HCEC 1CT (cell line): Measurements from ENCODE around the gene PAPPA2.

Source experiments
- DNase-seq: peaks from one replicate; pipeline ENCODE4 v3.0.0-alpha.2; 2017

Gene PAPPA2

DNA sequence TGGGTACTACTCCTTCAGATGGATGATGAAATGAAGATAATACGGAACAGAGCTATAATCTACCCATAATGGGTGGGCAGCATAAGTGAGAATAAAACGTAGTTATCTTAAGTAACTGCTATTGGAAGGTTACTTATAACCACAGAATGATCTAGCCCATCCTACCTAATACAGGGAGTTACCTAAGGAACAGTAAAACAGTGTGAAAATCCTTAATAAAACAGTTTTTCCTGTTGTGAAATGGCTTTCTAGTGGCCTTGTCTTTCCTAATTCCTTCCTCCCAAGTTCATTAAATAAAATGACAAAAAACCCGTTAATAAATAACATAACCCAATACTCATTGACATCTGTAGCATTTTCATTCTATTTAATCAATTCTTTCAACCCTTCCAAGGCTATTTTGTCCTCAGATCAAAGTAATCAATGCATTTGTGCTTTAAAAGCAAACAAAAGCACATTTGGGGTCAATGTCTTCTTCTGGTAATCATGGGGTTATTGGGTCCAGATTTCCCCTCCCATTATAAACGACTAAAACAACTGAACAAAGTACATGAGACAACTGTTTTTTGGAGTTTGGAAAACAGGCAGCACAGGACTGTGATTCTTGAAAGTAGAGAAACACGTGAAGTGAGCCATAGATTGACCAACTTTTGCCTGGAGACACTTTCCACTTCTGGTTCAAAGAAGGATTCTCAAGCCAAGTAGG is 42.0 kb downstream of the PAPPA2 start:
- DNase-seq, result no peak

DNA sequence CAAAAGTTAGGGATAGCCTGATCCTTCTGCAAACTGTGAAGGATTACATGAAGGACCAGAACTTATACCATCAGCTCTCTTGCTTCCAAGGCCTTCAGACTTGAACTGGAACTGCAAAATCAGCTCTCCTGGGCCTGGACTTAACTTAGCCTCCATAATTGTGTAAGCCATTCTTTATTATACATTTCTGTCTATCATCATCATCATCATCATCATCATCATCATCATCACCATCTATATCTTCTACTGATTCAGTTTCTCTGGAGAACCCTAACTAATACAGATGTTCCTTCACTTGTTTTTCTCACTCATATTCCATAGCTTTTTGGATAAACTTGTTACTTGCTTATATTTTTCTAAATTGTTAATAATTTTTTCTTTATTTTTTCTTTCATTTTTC is 50.0 kb downstream of the PAPPA2 start:
- DNase-seq, result no peak

DNA sequence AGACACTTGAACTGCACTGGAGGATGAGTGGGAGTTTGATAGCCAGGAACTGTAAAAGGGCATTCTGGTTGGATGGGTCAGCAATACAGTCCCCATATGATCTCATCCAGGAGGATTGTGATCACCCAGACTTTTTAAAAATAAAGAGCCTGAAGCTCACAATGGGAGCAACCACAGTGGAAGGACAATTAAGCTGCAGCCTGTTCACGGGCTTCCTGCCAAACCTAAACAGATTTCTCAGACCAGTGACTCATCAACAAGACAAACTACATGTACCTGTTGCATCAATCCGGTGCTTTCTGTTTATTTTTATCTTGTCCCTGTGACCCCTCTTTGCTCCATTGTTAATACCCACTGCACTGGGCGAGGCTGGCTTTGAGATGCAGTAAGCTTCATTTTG is 52.3 kb downstream of the PAPPA2 start:
- peak; percentile 52 for DNase-seq

DNA sequence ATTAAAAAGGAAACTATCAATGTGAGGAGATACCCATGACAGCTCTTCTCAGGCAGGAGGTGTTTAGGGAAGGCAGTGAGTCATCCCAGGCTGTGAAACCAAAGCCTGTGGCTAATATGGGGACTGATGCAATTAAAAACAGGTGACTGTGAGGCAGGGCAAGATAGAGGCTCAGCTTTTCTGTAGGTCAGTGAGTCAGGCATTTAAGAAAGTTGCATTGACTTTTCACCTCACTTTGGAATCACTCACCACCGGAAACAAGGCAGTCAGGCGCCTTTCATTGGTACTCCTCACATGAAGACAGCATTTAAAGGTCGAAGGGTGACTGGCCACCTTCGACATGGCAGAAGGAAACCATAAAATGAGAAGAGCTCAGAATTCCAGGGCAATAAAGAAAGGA is 54.5 kb downstream of the PAPPA2 start:
- peak; percentile 33 for DNase-seq

DNA sequence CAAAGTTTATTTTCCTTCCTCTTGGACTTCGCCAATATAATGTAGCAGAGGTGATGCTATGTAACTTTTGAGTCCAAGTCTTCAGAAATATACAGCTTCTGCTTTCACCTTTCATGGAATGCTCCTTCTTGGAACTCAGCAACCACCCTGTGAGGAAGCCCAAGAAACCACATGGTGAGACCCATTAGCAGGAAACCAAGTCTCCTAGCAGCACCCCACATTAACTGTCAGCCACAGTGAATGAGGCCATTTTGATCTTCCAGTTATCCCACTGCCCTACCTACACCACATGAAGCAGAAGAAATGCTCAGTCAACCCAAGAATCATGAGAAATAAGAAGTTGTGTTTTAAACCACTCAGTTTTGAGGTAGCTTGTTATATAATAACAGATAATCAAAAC is 58.2 kb downstream of the PAPPA2 start:
- no peak for DNase-seq

DNA sequence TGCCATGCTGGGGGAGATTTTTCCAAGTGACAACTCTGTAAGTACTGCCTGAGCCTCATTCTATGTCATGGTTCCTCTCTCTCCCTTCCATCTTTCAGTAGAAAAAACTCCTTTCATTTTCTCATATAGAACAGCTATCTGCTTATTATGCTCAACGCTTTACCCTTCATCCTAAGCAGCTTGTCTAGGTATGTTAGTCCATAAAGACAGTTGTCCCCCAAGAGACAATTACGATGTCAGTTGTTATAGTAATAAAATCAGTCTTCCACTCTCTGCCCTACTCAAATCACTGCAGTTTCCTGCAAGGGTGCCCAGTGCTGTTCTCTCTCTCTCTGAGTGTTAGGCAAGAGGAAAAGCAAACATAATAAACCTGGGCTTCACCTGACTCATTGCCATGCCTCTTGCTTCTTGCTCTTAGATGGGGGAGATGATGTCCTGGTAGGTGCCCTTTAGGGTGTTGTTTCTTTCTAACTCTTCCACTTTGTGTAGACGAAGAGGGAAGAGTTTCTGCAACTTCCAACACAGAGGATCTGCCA is 59.4 kb downstream of the PAPPA2 start:
- no peak for DNase-seq

DNA sequence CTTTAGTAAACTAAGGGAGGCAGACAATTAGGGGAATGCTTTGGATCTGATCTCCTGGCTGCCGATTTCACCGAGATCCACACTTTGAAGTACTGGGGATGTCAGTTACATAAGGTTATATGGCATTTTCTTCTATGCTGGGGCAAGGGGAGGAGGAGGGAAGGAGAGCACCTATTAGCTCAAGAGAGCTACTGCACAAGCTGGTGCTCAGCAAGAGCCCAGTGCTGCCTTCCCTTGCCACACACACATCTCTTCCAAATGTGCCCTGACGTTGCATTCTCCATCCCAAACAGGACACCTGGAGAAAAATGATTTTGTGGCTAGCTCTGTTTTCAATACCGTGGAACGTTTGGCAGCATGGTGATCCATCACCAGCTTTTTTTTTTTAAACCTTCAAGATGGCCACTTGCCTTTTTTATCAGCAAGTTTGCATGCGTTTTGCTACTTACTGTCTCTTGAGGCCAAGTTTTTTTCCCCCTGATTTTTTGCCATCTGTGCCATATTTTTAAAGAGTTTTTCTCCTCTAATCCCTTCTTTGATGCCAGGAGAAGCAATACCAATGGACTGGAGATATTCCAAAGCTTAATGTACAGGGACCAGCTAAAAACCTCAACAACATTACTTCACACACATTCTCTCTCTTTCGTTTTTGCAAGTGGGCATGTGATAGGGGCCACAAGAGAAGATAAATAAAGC is 66.6 kb downstream of the PAPPA2 start:
- no peak for DNase-seq

DNA sequence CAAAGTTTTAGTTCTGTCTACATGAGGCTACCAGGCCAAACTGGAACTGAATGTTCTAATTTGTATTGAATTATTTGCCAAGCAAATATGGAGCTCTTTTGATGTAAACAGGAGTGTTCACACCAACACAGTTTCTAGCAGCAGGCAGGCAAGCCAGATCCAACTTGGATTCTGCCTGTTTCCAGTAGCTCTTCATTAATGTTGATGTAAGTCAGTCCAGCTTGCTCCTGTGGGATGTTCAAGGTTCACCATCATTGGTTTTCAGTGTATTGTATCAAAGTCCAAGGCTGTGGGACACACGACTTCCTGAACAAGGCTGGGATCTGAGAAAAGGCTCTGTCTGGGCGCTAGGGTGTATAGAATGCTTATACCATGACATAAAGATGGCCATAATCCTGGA is 68.1 kb downstream of the PAPPA2 start:
- DNase-seq, result no peak

DNA sequence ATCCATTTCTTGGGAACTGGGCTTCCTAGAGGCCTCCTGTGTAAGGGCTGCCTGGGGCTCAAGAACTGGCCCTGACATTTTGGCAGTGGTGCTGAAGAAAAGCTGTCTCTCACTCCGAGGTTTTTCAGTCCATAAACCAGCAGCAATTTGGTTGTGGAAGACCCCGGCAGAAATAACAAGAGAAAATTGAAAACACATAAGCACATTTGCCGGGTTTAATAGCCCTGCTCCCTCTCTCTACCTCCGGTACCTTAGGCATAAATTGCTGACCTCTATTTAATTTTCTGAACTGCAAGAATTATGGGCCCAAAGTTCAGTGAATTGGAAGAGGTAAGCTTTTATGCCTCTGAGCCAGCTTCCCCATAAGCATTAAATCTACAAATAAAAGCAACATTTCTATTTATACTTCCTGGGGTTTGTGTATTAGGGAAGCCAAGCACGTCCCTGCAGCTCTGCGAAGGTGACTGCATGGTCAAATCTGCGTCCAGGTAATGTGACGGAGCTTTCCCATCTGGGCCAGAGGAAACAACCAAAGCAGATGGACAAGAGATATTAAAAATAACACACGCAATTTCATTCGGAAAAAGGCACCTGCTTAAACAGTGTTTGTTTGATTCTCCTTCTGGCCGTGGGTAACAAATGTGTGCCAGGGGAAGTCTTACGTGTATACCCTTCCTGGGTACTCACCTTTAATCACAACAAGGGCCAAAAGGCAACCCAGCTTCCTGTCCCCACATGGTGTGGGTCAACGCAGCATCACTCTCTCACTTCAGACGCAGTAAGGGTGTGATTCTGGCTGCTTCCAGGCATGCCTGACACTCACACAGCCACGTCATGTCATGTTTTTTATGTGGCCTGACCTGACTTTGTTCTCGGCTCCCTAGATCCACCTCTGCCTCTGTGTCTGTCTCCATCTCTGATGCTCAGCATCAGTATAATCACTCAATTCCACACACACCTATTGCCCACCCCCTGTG is 69.2 kb downstream of the PAPPA2 start:
- no peak for DNase-seq

DNA sequence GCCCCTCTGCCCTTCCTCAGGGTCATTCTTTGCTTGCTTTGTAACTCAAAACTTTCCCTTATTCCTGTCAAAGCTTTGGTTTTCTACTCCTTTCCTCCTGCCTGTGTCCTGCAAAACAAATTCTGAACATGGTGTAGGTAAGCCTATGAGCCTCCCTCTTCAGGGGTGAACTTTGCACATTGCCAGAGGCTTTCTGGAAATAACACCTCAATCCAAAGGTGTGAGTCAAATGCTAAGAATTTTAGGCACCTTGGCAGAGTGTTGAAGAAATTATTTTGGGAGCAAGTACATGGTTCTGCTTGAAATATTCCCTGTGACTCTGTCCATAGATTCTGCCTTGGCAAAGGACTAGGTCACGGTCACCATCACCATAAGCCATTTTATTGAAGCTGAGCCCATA is 70.0 kb downstream of the PAPPA2 start:
- no peak for DNase-seq

DNA sequence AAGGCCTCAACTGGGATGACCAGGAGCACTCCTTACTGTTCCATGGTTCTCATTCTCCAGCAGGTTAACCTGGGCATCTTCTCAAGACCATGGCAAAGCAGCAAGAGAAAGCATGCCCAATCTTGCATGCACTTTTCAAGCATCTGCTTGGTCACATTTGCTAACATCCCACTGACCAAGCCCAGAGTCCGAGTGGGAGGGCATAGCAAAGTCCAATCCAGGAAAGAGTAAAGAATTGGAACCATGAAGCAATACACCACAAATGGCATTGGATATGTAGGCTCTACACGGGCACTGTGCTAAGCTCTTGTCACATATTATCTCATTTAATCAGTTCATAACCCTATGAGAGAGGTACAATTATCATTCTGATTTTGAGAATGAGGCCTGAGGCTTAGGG is 73.6 kb downstream of the PAPPA2 start:
- DNase-seq, result no peak

DNA sequence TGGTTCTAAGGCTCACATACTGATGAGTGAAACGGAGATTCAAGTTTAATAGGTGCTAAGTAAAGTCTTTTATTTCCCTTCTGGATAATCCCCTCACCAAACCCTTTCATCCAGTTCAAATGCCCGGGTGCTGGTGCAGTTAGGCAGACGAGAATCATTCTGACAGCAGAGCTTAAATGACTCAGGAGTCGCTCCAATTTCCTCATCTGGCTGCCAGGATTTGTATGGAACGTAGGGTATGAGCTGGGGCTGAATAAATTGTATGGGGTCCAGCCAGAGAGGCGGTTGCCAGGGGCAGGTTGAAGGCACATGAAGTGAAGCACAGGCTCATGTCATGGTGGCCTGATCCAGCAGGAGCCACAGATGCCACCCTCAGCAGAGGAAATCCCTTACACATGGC is 76.0 kb downstream of the PAPPA2 start:
- no peak for DNase-seq

DNA sequence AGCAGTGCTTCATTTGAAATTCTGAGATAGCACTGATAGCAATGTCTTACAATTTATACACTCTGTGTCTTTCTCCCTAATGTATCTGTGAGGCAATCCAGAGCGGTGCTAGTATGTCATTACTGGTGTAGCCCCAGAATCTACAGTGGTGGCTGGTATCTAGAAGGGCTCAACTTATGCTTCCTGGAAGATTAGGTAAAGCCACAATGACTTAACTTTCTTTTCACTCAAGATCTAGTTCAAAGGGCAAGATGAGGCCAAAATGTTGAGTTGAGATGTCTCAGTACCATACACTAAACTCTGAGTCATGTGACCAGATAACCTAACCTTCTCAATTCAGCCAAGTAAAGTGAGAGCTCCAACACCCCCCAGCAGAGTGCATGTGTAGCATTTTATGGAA is 77.5 kb downstream of the PAPPA2 start:
- no peak for DNase-seq

DNA sequence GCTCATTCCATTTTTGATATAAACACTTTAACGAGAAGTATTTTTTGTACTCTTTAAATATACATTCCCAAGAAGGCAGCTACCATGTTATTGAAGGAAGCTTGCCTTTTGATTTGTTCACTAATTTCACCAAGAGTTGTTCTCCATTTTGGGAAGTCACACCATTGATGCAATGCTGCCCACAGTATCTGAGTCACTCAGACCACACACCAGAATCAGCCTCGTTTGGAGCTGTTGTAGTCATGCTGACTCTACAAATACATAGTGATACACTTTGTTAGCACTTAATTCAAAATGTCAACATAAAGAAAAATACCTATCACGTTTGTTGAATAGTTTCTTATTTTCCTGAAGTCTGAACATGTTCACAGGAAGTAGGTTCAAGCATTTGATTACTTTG is 78.7 kb downstream of the PAPPA2 start:
- peak; percentile 9 for DNase-seq

DNA sequence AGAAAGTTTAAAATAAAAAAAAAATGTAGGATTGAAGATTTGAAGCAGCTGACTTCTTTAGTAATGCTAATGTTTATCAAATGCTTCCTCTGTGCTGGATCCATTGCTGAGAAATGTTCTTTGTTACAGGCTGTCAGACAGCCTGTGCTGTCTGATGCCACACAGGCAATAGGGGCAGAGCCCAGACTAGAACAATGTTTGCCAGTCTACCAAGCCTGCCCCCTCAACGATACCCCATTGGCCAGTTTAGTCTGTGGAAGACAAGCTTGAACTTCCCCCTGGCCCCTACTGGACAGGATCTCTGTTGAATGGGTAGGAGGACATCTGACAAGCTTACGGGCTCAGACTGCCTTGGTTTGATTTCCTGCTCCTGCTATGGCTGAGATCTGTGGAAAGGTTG is 79.4 kb downstream of the PAPPA2 start:
- DNase-seq, result no peak

DNA sequence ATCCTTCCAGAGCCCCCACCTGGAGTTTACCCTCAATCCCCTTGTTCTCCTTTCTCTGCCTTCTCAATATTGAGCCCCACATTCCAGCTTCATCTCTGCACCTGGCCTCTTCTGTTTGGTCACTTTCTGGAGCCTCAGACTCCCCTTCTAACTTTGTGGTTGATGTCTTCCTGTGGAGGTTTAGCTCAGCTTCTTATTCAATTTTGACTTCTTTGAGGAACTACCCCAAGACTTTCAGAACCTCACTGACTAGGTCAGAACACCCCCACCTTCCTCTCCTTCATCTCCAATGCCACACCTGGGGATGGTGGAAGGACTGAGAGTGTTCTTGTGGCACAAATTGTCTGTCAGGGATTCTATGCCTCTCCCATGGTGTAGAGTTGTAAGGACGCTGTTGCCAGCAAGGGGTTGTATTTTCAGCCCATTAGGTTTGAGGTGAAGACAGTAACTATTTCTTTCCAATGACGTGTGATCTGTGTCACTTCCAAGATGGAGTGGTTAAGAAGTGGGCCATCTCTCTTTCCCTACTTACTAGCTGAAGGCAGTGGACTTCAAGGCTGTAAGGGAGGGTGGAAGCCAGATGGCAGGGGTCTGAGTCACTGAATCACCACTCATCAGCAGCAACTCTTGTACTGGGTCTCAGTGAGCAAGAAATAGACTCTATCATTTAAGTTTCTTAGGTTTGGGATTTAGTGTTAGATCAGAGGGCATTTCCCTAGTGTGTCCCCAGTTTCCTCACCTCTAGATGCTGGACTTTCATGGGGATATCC is 80.6 kb downstream of the PAPPA2 start:
- no peak for DNase-seq

DNA sequence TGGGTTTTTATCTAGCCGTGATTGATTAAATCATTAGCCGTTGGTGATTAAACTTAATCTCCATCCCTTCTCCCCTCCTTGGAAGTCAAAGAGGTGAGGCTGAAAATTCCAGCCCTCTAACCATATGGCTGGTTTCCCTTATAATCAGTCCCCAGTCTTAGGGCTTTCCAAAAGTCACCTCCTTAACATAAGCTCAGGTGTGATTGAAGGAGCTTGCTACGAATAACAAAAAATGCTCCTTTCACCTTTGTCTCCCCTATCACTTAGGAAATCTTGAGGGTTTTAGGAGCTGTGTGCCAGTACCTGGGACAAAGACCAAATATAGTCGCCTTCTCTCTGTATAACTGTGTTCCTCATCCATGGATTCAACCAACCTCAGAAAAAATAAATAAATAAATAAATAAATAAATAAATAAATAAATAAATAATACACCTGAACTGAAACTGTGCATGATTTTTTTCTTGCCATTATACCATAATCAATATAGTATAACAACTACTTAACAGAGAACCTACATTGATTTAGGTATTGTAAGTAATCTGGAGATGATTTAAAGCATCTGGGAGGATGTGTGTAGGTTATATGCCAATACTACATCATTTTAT is 82.2 kb downstream of the PAPPA2 start:
- DNase-seq, result no peak

DNA sequence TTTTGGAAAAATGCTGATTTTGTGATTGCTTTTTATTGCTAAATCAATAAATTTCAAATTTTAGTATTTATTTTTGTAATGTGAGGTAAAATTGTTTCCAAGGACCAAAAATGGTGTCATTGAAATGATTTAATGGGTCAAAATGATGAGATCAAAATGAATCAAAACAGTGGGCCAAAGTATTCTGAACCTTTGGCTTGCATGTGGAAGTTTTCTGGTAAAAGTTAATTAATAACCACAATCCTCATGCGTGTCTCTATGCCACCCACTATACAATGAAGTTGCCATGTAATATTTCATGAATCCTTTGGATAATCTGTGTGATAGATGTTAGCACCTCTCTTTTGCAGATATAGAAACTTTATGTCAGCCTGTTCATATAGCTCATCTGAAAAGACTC is 83.8 kb downstream of the PAPPA2 start:
- DNase-seq, result no peak

DNA sequence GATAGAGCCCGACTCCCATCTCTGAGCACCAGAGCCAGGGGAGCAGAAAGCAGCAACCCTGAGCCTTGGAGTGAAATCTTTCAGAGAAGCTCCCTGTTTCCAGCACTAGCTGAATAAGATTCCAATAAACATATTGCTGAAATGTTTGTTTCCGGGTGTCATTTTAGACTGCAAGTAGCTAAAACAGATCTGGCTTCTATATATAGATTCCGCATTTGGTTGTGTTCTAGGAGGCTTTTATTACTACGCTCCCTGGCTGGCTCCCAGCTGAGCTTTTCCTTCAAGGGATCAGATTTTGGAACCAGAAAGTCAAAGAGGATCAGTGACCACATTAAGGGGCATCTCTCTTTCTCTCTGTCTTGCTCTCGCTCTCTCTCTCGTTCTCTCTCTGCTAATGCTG is 88.2 kb downstream of the PAPPA2 start:
- no peak for DNase-seq

DNA sequence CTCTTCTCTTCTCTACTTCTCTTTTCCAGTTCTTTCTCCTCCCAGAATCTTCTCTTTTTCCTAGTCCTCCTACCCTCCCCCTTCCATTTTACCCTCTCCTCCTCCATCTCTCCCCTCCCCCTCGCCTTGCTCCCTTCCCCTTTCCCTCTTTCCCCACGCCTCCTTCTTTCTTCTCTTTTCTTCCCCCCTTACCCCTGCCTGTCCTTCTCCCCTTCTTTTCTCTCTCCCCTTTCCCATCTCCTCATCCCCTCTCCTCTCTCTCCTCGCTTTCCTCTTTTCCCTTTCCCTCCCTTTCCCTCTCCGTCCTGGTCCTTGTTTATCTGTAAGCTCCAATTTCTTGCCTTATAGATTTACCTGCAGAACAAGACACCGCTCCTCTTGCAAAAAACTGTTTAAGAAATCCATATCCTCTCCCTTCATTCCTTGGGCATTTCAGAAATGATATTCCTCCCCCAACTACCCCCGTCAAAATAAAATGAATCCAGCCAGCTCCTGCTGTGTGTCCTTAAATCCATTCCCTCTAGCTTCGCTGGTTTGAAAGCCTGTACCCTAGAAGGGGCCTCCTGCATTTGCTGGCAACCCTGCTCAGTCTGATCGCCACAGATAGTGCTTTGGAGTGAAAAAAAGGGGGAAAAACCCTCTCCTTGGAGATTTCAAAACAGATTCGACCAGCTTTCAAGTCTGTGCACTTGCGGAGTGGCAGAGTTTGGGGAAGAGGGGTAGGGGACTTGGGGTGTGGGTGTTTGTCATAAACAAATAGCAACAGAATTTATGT is 89.4 kb downstream of the PAPPA2 start:
- DNase-seq, result no peak

DNA sequence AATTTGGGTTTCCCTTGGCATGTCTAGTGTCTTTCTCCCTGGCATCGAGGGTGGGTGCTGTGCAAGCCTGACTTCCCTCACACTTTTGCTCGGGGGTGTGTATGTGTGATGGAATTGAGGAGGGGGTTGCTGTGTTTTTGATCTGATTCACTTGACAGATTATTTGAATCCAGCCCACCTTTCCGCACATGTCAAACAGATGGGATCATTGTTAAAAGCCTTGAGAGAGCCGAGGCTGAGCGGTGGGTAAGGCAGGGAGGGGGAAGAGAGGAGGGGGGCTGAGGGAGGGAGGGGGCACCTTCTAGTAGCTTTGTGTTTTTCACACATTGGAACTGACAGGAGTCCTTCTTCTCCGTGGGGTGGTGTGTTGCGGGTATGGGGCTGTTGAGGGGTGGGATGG is 90.0 kb downstream of the PAPPA2 start:
- DNase-seq, result no peak
